ENCODE data around the gene MAP3K13.

DNA sequence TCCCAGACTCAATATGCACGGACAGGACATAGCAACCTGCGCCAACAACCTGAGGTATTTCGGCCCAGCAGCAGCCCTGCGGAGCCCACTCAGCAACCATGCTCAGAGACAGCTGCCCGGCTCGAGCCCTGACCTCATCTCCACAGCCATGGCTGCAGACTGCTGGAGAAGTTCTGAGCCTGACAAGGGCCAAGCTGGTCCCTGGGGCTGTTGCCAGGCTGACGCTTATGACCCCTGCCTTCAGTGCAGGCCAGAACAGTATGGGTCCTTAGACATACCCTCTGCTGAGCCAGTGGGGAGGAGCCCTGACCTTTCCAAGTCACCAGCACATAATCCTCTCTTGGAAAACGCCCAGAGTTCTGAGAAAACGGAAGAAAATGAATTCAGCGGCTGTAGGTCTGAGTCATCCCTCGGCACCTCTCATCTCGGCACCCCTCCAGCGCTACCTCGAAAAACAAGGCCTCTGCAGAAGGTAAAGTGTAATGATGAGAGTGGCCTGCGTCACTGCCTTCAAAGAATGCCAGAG is 110.4 kb downstream of the MAP3K13 start:
- TF ChIP-seq CTCF (IDR thresholded peaks at IDR 0.05; ENCODE audit: low read length) (no peak), EZH2 (IDR thresholded peaks at IDR 0.05; ENCODE audit: borderline replicate concordance, low read length) (no peak)
